Testis (tissue), 3 donors: Measurements from ENCODE around the gene ZNF212. TPM values are rescaled to one million over a fixed set of nuclear protein-coding genes. Genes with fewer than 3 reads are reported as not detected.

Experiments used
- DNase-seq: peaks from one replicate; pipeline ENCODE4 v3.0.0-alpha.2; 2019
- H3K27ac ChIP-seq, 2 donors: fragments of 200-600 bp; sonication (generic); one replicate each; pipeline ENCODE4 v1.5.1; 2019
- H3K27me3 ChIP-seq: fragments of 200-600 bp; sonication (generic); one replicate; pipeline ENCODE4 v1.5.1; 2019
- H3K36me3 ChIP-seq: fragments of 200-600 bp; sonication (generic); one replicate; pipeline ENCODE4 v1.5.1; 2017; ENCODE audit warnings: low read depth; ENCODE audit errors: missing control alignments
- H3K4me1 ChIP-seq: fragments of 200-600 bp; sonication (generic); one replicate; pipeline ENCODE4 v1.5.1; 2019
- H3K4me3 ChIP-seq, 2 donors: fragments of 200-600 bp; sonication (generic); one replicate each; pipeline ENCODE4 v1.5.1; 2017 to 2019
- H3K9me3 ChIP-seq: fragments of 200-600 bp; sonication (generic); one replicate; pipeline ENCODE4 v1.5.1; 2017
- CTCF ChIP-seq, 3 experiments: fragments of 450-650 bp in 2 of 3; fragments of 200-600 bp in 1 of 3; sonication (generic) in 1 of 3; IDR thresholded peaks; one replicate each; pipeline ENCODE4 v1.5.1; 2016 to 2019; ENCODE audit warnings: antibody characterized with exemption in 3 of 3, mild to moderate bottlenecking in 2 of 3, moderate library complexity in 1 of 3
- POLR2A ChIP-seq: fragments of 450-650 bp; IDR thresholded peaks from one replicate; pipeline ENCODE4 v1.6.1; 2017; ENCODE audit warnings: antibody characterized with exemption, mild to moderate bottlenecking, moderate library complexity
- WGBS, 2 donors: methylation state at CpG; one replicate each; pipeline ENCODE4 v1.1.5; 2018; 5-methylcytosine and 5-hydroxymethylcytosine counted together
- intact Hi-C: fragments of 100-400 bp; cut with DNase I; formaldehyde crosslinking; loops from one replicate; pipeline ENCODE4 v1.15.1; 2023; ENCODE audit warnings: low total_unique reads
- polyA plus RNA-seq: library from polyadenylated mRNA; stranded (reverse); fragments of 350-450 nt; fragmentation: Illumina TruSeq; extraction: RNeasy Lipid Tissue Mini Kit (QIAGEN cat#74804); gene quantifications from one replicate; pipeline ENCODE4 v1.2.3, GENCODE V29; 2014; ENCODE audit warnings: low read depth, low replicate concordance; ENCODE audit not compliant: insufficient read depth
- total RNA-seq, 2 donors: library from RNA; depleted of rRNA; stranded (reverse); fragments of >200 nt; gene quantifications; one replicate each; pipeline ENCODE4 v1.2.3, GENCODE V29; 2016

Gene ZNF212
- total and polyA plus RNA-seq, 3 donors from 2014 or later, result 17.2 to 24.2 (median 23.1) TPM

GRCh38 chr7:149297034-149297755 lies 57.7 kb downstream of the ZNF212 start:
- no peaks in the 10 kb centered on the region for H3K9me3 ChIP-seq
- no peaks in the 10 kb centered on the region for H3K36me3 ChIP-seq
- no peak overlapping the region for H3K27ac ChIP-seq
- no peaks in the 10 kb centered on the region for H3K4me1 ChIP-seq
- WGBS, 2 donors, result 80 to 85% methylated on average over 5 of the region's 5 CpGs
- no peak for DNase-seq
- intact Hi-C loops, result no loop called here
- H3K4me3 ChIP-seq, result no peak overlapping the region
- no peaks in the 10 kb centered on the region for H3K27me3 ChIP-seq
- TF ChIP-seq POLR2A, result no peak
- TF ChIP-seq CTCF (IDR thresholded peaks at IDR 0.05), result no peak

- Histone ChIP-seq H3K9me3 (no peaks in the 10 kb centered on the region), H3K27ac (no peak overlapping the region), H3K36me3 (no peaks in the 10 kb centered on the region), H3K4me3 (no peak overlapping the region), H3K27me3 (no peaks in the 10 kb centered on the region), H3K4me1 (no peaks in the 10 kb centered on the region)
- intact Hi-C loops, result no loop called here
- TF ChIP-seq CTCF (IDR thresholded peaks at IDR 0.05), result no peak
- no peak for TF ChIP-seq POLR2A
- no peak for DNase-seq
- 80 to 82% methylated on average over 8 of the region's 8 CpGs for WGBS, 2 donors
Observed at GRCh38 chr7:149300620-149301285, 61.3 kb downstream of the ZNF212 start.

GRCh38 chr7:149302222-149302621 lies 62.8 kb downstream of the ZNF212 start:
- no peak overlapping the region for H3K27ac ChIP-seq
- DNase-seq, result no peak
- H3K36me3 ChIP-seq, result no peaks in the 10 kb centered on the region
- H3K27me3 ChIP-seq, result no peaks in the 10 kb centered on the region
- H3K9me3 ChIP-seq, result no peaks in the 10 kb centered on the region
- no peaks in the 10 kb centered on the region for H3K4me1 ChIP-seq
- H3K4me3 ChIP-seq, result no peak overlapping the region
- intact Hi-C loops, result no loop called here
- TF ChIP-seq POLR2A, result no peak
- TF ChIP-seq CTCF (IDR thresholded peaks at IDR 0.05), result no peak
- 95% methylated on average over 12 of the region's 12 CpGs for WGBS, 2 donors

- Histone ChIP-seq H3K4me1 (no peaks in the 10 kb centered on the region), H3K27ac (no peak overlapping the region), H3K36me3 (no peaks in the 10 kb centered on the region), H3K9me3 (no peaks in the 10 kb centered on the region), H3K4me3 (no peak overlapping the region), H3K27me3 (no peaks in the 10 kb centered on the region)
- no peak for DNase-seq
- WGBS, 2 donors, result 79 to 90% methylated on average over 2 of the region's 2 CpGs
- intact Hi-C loops, result no loop called here
- TF ChIP-seq POLR2A (no peak), CTCF (IDR thresholded peaks at IDR 0.05) (no peak)
Observed at GRCh38 chr7:149302865-149303264, 63.4 kb downstream of the ZNF212 start.
